HG02981 (cell line): ENCODE data around the gene SERPINE1.

Experiments used
- ATAC-seq: cut with Tn5 transposase; IDR thresholded peaks from one replicate; pipeline ENCODE4 v1.9.1; 2021; ENCODE audit warnings: mild to moderate bottlenecking, moderate library complexity; ENCODE audit not compliant: unreplicated experiment

Gene SERPINE1

DNA sequence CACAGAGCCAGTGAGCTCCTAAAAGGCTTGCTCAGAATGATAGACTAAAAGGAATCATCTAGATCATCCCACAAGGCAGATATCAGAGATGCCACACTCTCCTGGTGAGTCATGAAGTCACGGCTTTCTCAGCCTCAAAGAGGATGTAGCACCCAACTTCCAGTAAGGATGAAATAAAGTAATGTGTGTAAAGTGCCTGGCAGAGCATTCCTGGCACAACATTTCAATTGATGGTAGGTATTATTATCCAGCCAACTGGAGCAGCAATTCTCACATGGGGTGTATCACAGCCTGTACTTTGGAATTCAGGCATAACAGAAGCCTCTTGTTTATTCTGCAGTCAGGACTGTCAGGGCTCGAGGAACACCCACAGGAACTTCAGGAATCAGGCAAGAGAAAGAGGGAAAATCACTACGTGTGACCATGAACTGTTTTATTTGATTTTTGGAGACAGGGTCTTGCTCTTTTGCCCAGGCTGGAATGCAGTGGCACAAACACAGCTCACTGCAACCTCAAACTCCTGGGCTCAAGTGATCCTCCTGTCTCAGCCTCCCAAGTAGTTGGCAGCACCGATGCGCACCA lies 58.4 kb downstream of the SERPINE1 start:
- ATAC-seq: no peak

DNA sequence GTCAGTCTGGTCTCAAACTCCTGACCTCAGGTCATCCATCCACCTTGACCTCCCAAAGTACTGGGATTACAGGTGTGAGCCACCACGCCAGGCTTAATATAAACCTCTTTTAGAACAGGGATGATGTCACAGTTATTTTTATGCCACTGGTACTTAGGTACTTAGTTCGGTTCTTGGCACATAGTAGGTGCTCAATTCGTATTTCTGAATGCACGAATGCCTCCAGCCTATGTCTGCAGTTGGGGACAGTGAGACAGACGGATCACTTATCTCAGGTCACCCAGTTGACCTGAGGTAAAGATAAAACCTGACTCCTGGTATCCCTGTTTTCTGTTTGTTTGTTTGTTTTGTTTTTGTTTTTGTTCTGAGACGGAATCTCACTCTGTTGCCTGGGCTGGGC lies 59.3 kb downstream of the SERPINE1 start:
- no peak for ATAC-seq

DNA sequence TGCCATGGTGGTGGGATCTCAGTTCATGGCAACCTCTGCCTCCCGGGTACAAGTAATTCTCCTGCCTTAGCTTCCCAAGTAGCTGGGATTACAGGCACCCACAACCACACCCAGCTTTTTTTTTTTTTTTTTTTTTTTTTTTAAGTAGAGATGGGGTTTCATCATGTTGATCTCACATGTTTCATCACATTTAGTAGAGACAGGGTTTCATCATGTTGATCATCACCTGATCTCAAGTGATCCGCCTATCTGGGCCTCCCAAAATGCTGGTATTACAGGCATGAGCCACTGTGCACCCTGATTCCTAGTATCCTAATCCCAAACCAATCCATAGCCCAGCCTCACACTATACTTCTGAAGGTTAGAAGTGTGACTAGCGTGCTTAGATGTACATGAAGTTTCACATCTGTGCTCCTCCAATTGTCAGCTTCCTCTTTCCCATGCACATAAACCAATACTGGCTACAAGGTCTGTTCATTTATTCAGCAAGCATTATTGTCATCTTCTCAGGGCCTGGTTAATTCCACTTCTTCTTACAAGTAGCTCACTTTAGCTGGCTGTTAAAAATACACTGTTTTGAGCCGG lies 60.0 kb downstream of the SERPINE1 start:
- no peak for ATAC-seq
